Diencephalon (tissue), 1 donor: ENCODE results near the gene PHC2. TPM values are rescaled to one million over a fixed set of nuclear protein-coding genes. Genes with fewer than 3 reads are reported as not detected.

ENCODE experiments used
- small RNA-seq: library from RNA; depleted of rRNA; stranded (forward); fragments of <200 nt; gene quantifications from one replicate; pipeline ENCODE3, GENCODE V24; 2014
- total RNA-seq: library from RNA; depleted of rRNA; stranded (reverse); fragments of >200 nt; gene quantifications from one replicate; pipeline ENCODE4 v1.2.3, GENCODE V29; 2014

PHC2 gene
- 38.5 TPM for total RNA-seq

GRCh38 chr1:33430692-33431593 lies at the start of gene PHC2:
TSS of gene PHC2 (minus strand) at chr1:33431095. CDS start at chr1:33375539, 55,556 bp downstream.

GRCh38 chr1:33472269-33472980 lies 41.5 kb upstream of the PHC2 start, which contains the start of gene ZSCAN20:
TSS of gene ZSCAN20 (plus strand) at chr1:33472645. CDS start at chr1:33479289, 6,644 bp downstream.

GRCh38 chr1:33320619-33321165 lies 110.2 kb downstream of the PHC2 start, which contains the start of gene A3GALT2:
TSS of gene A3GALT2 (minus strand) at chr1:33321098. CDS start at chr1:33321098, 0 bp downstream.

Small RNA genes lying within 50 kb of the gene (small RNA-seq; reads per million reads assigned to genes)
- gene RN7SKP16, result not detected

Other genes starting within 250 kb of the PHC2 start
- gene TRIM62, start 249.1 kb downstream of the PHC2 start, total RNA-seq, result 4.6 TPM
- 17.5 TPM for gene ZNF362, start 174.6 kb downstream of the PHC2 start, total RNA-seq
- not detected for gene A3GALT2, start 110.0 kb downstream of the PHC2 start, total RNA-seq
- gene ZSCAN20, start 41.5 kb upstream of the PHC2 start, total RNA-seq, result 8.3 TPM